ENCODE results near the gene CACNA1I. TPM values are rescaled to one million over a fixed set of nuclear protein-coding genes. Genes with fewer than 3 reads are reported as not detected.
A peak's percentile ranks its signal among the peaks of the same experiment; 100 is the strongest.

Gene CACNA1I
- total and polyA plus RNA-seq, 2 experiments from 2014 or later = 0.42 to 2.4 TPM

DNA sequence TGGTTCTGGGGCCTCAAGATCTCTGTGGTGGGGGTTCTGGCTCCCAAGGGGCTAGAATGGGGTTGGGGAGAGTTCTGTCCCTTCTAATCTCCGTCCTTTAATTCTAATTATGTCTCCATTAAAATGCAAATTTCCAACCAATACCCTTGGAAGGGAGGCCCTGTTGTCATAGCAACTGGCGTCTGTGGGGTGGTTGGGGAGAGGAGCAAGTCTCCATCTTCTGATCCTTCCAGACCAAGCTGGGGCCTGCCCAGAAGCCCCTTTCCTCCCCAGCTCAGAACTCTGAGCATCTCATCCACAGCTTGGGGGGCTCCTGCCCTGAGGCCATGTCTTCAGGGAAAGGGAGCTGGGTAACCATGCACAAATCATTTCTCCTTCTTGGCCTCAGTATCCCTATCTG, 32.6 kb upstream of the CACNA1I start:
- Histone ChIP-seq H3K27me3 (ENCODE audit: insufficient read depth) (no peaks in the 10 kb centered on the region), H3K36me3 (ENCODE audit: insufficient read depth) (no peaks in the 10 kb centered on the region), H4K20me1 (replicated peaks; ENCODE audit: insufficient read depth) (no peaks in the 10 kb centered on the region), H3K4me1 (ENCODE audit: insufficient read depth) (peaks cover 34% of the 10 kb centered on the region), H3K4me3 (no peak overlapping the region), H3K4me2 (peak overlapping the region; percentile 49; the same call in 1 of the 2 replicates), H2AFZ (peak overlapping the region; percentile 14; the same call in 1 of the 2 replicates), H3K79me2 (replicated peaks; ENCODE audit: insufficient read depth) (no peaks in the 10 kb centered on the region), H3F3A (replicated peaks; ENCODE audit: low read depth) (peaks cover 10% of the 10 kb centered on the region; the same call in 1 of the 2 replicates), H3K9me2 (ENCODE audit: insufficient read depth) (no peaks in the 10 kb centered on the region), H3K27ac (ENCODE audit: low read depth) (no peak overlapping the region)
- no peak overlapping the region for H3K27ac Mint-ChIP-seq
- H3K4me3 Mint-ChIP-seq = no peak overlapping the region
- peaks cover 28% of the 10 kb centered on the region for H3K27me3 Mint-ChIP-seq (ENCODE audit: insufficient read depth, low read depth, poor library complexity)
- H3K4me1 Mint-ChIP-seq = peaks cover 37% of the 10 kb centered on the region
- no peaks in the 10 kb centered on the region for H3K9me3 Mint-ChIP-seq
- no peak for ATAC-seq
- TF ChIP-seq EZH2phosphoT487 (IDR thresholded peaks at IDR 0.05; ENCODE audit: unreplicated experiment) = no peak
- TF ChIP-seq, protein P1, sequence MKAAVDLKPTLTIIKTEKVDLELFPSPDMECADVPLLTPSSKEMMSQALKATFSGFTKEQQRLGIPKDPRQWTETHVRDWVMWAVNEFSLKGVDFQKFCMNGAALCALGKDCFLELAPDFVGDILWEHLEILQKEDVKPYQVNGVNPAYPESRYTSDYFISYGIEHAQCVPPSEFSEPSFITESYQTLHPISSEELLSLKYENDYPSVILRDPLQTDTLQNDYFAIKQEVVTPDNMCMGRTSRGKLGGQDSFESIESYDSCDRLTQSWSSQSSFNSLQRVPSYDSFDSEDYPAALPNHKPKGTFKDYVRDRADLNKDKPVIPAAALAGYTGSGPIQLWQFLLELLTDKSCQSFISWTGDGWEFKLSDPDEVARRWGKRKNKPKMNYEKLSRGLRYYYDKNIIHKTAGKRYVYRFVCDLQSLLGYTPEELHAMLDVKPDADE (IDR thresholded peaks at IDR 0.05) = no peak
- TF ChIP-seq, protein P2, sequence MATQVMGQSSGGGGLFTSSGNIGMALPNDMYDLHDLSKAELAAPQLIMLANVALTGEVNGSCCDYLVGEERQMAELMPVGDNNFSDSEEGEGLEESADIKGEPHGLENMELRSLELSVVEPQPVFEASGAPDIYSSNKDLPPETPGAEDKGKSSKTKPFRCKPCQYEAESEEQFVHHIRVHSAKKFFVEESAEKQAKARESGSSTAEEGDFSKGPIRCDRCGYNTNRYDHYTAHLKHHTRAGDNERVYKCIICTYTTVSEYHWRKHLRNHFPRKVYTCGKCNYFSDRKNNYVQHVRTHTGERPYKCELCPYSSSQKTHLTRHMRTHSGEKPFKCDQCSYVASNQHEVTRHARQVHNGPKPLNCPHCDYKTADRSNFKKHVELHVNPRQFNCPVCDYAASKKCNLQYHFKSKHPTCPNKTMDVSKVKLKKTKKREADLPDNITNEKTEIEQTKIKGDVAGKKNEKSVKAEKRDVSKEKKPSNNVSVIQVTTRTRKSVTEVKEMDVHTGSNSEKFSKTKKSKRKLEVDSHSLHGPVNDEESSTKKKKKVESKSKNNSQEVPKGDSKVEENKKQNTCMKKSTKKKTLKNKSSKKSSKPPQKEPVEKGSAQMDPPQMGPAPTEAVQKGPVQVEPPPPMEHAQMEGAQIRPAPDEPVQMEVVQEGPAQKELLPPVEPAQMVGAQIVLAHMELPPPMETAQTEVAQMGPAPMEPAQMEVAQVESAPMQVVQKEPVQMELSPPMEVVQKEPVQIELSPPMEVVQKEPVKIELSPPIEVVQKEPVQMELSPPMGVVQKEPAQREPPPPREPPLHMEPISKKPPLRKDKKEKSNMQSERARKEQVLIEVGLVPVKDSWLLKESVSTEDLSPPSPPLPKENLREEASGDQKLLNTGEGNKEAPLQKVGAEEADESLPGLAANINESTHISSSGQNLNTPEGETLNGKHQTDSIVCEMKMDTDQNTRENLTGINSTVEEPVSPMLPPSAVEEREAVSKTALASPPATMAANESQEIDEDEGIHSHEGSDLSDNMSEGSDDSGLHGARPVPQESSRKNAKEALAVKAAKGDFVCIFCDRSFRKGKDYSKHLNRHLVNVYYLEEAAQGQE (IDR thresholded peaks at IDR 0.05; ENCODE audit: unreplicated experiment) = no peak
- TF ChIP-seq EZH2 (IDR thresholded peaks at IDR 0.05; ENCODE audit: low read depth, unreplicated experiment) = no peak
- TF ChIP-seq, protein P3, sequence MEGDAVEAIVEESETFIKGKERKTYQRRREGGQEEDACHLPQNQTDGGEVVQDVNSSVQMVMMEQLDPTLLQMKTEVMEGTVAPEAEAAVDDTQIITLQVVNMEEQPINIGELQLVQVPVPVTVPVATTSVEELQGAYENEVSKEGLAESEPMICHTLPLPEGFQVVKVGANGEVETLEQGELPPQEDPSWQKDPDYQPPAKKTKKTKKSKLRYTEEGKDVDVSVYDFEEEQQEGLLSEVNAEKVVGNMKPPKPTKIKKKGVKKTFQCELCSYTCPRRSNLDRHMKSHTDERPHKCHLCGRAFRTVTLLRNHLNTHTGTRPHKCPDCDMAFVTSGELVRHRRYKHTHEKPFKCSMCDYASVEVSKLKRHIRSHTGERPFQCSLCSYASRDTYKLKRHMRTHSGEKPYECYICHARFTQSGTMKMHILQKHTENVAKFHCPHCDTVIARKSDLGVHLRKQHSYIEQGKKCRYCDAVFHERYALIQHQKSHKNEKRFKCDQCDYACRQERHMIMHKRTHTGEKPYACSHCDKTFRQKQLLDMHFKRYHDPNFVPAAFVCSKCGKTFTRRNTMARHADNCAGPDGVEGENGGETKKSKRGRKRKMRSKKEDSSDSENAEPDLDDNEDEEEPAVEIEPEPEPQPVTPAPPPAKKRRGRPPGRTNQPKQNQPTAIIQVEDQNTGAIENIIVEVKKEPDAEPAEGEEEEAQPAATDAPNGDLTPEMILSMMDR (conservative IDR thresholded peaks at IDR 0.05; ENCODE audit: low read depth in 2 of 2) = no peak
- TF ChIP-seq STAT1 (IDR thresholded peaks at IDR 0.05; ENCODE audit: unreplicated experiment) = no peak
- TF ChIP-seq NANOG (IDR thresholded peaks at IDR 0.05; ENCODE audit: borderline replicate concordance) = no peak
- TF ChIP-seq ZNF114 (CRISPR knock-in tag; IDR thresholded peaks at IDR 0.05) = no peak
- TF ChIP-seq JUNB (IDR thresholded peaks at IDR 0.05; ENCODE audit: unreplicated experiment) = no peak
- TF ChIP-seq ZNF331 (CRISPR knock-in tag; IDR thresholded peaks at IDR 0.05; ENCODE audit: low read depth) = no peak
- no peak for TF ChIP-seq POLR2AphosphoS5 (IDR thresholded peaks at IDR 0.05; ENCODE audit: low read depth)
- TF ChIP-seq, protein P4, sequence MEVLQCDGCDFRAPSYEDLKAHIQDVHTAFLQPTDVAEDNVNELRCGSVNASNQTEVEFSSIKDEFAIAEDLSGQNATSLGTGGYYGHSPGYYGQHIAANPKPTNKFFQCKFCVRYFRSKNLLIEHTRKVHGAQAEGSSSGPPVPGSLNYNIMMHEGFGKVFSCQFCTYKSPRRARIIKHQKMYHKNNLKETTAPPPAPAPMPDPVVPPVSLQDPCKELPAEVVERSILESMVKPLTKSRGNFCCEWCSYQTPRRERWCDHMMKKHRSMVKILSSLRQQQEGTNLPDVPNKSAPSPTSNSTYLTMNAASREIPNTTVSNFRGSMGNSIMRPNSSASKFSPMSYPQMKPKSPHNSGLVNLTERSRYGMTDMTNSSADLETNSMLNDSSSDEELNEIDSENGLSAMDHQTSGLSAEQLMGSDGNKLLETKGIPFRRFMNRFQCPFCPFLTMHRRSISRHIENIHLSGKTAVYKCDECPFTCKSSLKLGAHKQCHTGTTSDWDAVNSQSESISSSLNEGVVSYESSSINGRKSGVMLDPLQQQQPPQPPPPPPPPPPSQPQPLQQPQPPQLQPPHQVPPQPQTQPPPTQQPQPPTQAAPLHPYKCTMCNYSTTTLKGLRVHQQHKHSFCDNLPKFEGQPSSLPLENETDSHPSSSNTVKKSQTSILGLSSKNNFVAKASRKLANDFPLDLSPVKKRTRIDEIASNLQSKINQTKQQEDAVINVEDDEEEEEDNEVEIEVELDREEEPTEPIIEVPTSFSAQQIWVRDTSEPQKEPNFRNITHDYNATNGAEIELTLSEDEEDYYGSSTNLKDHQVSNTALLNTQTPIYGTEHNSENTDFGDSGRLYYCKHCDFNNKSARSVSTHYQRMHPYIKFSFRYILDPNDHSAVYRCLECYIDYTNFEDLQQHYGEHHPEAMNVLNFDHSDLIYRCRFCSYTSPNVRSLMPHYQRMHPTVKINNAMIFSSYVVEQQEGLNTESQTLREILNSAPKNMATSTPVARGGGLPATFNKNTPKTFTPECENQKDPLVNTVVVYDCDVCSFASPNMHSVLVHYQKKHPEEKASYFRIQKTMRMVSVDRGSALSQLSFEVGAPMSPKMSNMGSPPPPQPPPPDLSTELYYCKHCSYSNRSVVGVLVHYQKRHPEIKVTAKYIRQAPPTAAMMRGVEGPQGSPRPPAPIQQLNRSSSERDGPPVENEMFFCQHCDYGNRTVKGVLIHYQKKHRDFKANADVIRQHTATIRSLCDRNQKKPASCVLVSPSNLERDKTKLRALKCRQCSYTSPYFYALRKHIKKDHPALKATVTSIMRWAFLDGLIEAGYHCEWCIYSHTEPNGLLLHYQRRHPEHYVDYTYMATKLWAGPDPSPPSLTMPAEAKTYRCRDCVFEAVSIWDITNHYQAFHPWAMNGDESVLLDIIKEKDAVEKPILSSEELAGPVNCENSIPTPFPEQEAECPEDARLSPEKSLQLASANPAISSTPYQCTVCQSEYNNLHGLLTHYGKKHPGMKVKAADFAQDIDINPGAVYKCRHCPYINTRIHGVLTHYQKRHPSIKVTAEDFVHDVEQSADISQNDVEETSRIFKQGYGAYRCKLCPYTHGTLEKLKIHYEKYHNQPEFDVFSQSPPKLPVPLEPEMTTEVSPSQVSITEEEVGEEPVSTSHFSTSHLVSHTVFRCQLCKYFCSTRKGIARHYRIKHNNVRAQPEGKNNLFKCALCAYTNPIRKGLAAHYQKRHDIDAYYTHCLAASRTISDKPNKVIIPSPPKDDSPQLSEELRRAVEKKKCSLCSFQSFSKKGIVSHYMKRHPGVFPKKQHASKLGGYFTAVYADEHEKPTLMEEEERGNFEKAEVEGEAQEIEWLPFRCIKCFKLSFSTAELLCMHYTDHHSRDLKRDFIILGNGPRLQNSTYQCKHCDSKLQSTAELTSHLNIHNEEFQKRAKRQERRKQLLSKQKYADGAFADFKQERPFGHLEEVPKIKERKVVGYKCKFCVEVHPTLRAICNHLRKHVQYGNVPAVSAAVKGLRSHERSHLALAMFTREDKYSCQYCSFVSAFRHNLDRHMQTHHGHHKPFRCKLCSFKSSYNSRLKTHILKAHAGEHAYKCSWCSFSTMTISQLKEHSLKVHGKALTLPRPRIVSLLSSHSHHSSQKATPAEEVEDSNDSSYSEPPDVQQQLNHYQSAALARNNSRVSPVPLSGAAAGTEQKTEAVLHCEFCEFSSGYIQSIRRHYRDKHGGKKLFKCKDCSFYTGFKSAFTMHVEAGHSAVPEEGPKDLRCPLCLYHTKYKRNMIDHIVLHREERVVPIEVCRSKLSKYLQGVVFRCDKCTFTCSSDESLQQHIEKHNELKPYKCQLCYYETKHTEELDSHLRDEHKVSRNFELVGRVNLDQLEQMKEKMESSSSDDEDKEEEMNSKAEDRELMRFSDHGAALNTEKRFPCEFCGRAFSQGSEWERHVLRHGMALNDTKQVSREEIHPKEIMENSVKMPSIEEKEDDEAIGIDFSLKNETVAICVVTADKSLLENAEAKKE (CRISPR knock-in tag; IDR thresholded peaks at IDR 0.05) = no peak
- no peak for TF ChIP-seq CREB1 (CRISPR knock-in tag; IDR thresholded peaks at IDR 0.05; ENCODE audit: low read depth)
- H3K36me3 Mint-ChIP-seq (ENCODE audit: low read depth) = no peaks in the 10 kb centered on the region
- DNase-seq (ENCODE audit: low spot score) = no peak

Data from GM23338 (cell line).